Neural crest cell (in vitro differentiated cells): ENCODE measurements around the gene ZNF674. TPM values are rescaled to one million over a fixed set of nuclear protein-coding genes. Genes with fewer than 3 reads are reported as not detected.

Source experiments
- DNase-seq: peaks from one replicate; pipeline ENCODE4 v3.0.0; 2021; ENCODE audit warnings: low read depth, mixed read lengths, low spot score
- H3K27ac Mint-ChIP-seq: one replicate; pipeline ENCODE4 v1.8.0; 2021; ENCODE audit warnings: mild to moderate bottlenecking, mixed read lengths; ENCODE audit not compliant: unreplicated experiment
- H3K27me3 Mint-ChIP-seq: 2 replicates; pipeline ENCODE4 v1.8.0; 2021; ENCODE audit warnings: low read depth, mild to moderate bottlenecking, mixed read lengths
- H3K36me3 Mint-ChIP-seq: 2 replicates; pipeline ENCODE4 v1.8.0; 2021; ENCODE audit warnings: low read depth, mild to moderate bottlenecking, mixed read lengths
- H3K4me1 Mint-ChIP-seq: 2 replicates; pipeline ENCODE4 v1.8.0; 2021; ENCODE audit warnings: mixed read lengths
- H3K4me3 Mint-ChIP-seq: one replicate; pipeline ENCODE4 v1.8.0; 2021; ENCODE audit warnings: mild to moderate bottlenecking, mixed read lengths
- H3K9me3 Mint-ChIP-seq: 2 replicates; pipeline ENCODE4 v1.8.0; 2021; ENCODE audit warnings: mixed read lengths
- total RNA-seq: library from RNA; stranded (reverse); gene quantifications from 2 replicates; pipeline ENCODE4 v1.2.1, GENCODE V29; 2021
- TF ChIP-seq, protein P1 (sequence below): fragments of 200-600 bp; sonication (generic); conservative IDR thresholded peaks from 2 replicates; pipeline ENCODE4 v1.5.0; 2021; ENCODE audit warnings: antibody characterized with exemption, mild to moderate bottlenecking

ZNF674 gene
- total RNA-seq, 1 donor from 2014 or later, result 4.7 TPM

DNA sequence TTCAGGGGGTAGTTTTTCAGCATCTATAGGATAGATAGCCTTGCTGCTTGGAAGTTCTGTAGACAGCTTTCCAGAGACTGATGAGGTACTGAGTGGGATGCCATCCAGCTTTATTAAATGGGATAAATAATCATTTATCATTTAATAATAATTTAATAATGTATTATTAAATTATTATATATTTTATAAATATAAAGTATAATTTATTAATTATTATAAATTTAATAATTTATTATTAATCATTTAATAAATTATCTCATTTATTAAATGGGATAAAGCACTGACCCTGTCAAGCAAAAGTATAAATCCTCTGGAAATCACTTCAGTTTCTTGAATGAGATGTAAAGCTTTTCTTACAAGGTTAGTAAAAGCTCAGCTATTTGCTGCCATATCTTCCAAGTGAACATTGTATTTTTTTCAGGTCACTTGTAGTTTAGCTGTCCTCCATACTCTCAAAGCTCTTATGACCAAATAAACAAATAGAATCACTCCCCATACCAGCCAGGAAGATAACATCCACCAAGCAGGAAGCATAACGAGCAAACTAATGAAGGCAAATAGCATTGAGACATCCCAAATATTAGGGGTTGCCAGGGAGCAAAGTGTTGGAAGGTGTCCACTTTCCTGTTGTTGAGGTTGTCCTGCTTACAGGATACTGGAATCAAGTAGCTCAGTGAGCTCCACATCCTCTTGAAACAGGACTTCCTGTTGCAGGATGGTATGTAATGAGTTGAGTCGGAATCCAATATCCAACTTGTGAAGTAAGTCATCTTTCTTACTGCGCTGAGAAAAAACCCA is 88.9 kb downstream of the ZNF674 start:
- Mint-ChIP-seq H3K27me3 (no peaks in the 10 kb centered on the region), H3K4me3 (no peak overlapping the region), H3K36me3 (peaks cover 30% of the 10 kb centered on the region), H3K9me3 (peaks cover 3% of the 10 kb centered on the region), H3K4me1 (peaks cover 10% of the 10 kb centered on the region), H3K27ac (no peak overlapping the region)
- no peak for DNase-seq
- TF ChIP-seq, protein P1, sequence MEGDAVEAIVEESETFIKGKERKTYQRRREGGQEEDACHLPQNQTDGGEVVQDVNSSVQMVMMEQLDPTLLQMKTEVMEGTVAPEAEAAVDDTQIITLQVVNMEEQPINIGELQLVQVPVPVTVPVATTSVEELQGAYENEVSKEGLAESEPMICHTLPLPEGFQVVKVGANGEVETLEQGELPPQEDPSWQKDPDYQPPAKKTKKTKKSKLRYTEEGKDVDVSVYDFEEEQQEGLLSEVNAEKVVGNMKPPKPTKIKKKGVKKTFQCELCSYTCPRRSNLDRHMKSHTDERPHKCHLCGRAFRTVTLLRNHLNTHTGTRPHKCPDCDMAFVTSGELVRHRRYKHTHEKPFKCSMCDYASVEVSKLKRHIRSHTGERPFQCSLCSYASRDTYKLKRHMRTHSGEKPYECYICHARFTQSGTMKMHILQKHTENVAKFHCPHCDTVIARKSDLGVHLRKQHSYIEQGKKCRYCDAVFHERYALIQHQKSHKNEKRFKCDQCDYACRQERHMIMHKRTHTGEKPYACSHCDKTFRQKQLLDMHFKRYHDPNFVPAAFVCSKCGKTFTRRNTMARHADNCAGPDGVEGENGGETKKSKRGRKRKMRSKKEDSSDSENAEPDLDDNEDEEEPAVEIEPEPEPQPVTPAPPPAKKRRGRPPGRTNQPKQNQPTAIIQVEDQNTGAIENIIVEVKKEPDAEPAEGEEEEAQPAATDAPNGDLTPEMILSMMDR, result no peak

Other genes with a start within 250 kb of the ZNF674 start
- 1.9 and 2.3 TPM in 2 replicates for gene CHST7, start 28.3 kb upstream of the ZNF674 start, total RNA-seq
- gene SLC9A7, start 213.7 kb upstream of the ZNF674 start, total RNA-seq, result 4.2 and 4.3 TPM in 2 replicates